Hepatic stellate cell (primary cell): ENCODE data around the gene EYS.
"Not testable (repeated sequence)": the region's sequence is repeated elsewhere in the genome, so short reads cannot be mapped to it uniquely, and the experiment has no call there.

Experiments
- DNase-seq: peaks from one replicate; pipeline ENCODE4 v3.0.0; 2011; ENCODE audit warnings: low spot score

The EYS gene

GRCh38 chr6:65452333-65452732 is 254.7 kb downstream of the EYS start:
- no peak for DNase-seq

- no peak for DNase-seq
These were observed 256.6 kb downstream of the EYS start for GRCh38 chr6:65450451-65450850.

- no peak for DNase-seq
These were observed 257.1 kb downstream of the EYS start for GRCh38 chr6:65449926-65450325.

GRCh38 chr6:65448866-65449265 is 258.2 kb downstream of the EYS start:
- DNase-seq: no peak

GRCh38 chr6:65436281-65436680 is 270.7 kb downstream of the EYS start:
- DNase-seq: no peak

GRCh38 chr6:65416621-65417020 is 290.4 kb downstream of the EYS start:
- no peak for DNase-seq

- no peak for DNase-seq
These were observed 296.7 kb downstream of the EYS start for GRCh38 chr6:65410309-65410708.

GRCh38 chr6:65402564-65402963 is 304.5 kb downstream of the EYS start:
- no peak for DNase-seq

- no peak for DNase-seq
These were observed 307.5 kb downstream of the EYS start for GRCh38 chr6:65399355-65400084.

GRCh38 chr6:65398851-65399250 is 308.2 kb downstream of the EYS start:
- DNase-seq: no peak

- no peak for DNase-seq
These were observed 356.5 kb downstream of the EYS start for GRCh38 chr6:65350530-65350929.

- not testable (repeated sequence) for DNase-seq
These were observed 404.4 kb downstream of the EYS start for GRCh38 chr6:65302655-65303054.

GRCh38 chr6:65299236-65299635 is 407.8 kb downstream of the EYS start:
- no peak for DNase-seq

GRCh38 chr6:65295812-65296211 is 411.2 kb downstream of the EYS start:
- DNase-seq: no peak

- DNase-seq: no peak
These were observed 417.5 kb downstream of the EYS start for GRCh38 chr6:65289491-65289890.

- DNase-seq: no peak
These were observed 421.8 kb downstream of the EYS start for GRCh38 chr6:65285275-65285674.

GRCh38 chr6:65280060-65280459 is 427.0 kb downstream of the EYS start:
- no peak for DNase-seq

GRCh38 chr6:65262241-65262640 is 444.8 kb downstream of the EYS start:
- no peak for DNase-seq

- no peak for DNase-seq
These were observed 447.0 kb downstream of the EYS start for GRCh38 chr6:65259982-65260381.

GRCh38 chr6:65259059-65259458 is 448.0 kb downstream of the EYS start:
- DNase-seq: no peak

- no peak for DNase-seq
These were observed 454.0 kb downstream of the EYS start for GRCh38 chr6:65253041-65253440.

- DNase-seq: no peak
These were observed 458.9 kb downstream of the EYS start for GRCh38 chr6:65248101-65248610.

- no peak for DNase-seq
These were observed 475.4 kb downstream of the EYS start for GRCh38 chr6:65231616-65232015.

- DNase-seq: no peak
These were observed 477.2 kb downstream of the EYS start for GRCh38 chr6:65229825-65230224.
